Measurements from ENCODE around the gene HMCN1. TPM values are rescaled to one million over a fixed set of nuclear protein-coding genes. Genes with fewer than 3 reads are reported as not detected.

Gene HMCN1
- polyA plus RNA-seq, 1 donor = 4.2 TPM

DNA sequence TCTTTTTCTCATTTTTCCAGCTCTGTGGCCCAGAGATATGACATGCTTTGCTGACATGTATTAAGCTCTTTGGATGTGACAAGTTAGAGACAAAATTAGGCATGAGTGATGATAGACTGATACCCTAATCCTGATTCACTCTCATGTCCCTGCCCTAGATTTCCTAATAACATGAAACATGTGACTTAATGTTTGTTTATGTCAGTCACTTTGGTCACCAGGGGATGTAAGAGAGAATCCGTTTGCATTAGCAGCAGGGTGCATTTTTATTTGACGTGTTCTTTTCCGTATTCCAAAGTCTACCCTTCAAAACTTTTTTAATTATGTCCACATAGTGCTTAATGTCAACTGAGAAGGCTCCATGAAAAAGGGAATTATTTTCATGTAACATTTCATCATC, 192.4 kb downstream of the HMCN1 start:
- H3K27ac ChIP-seq (ENCODE audit: low read length) = no peak overlapping the region
- H3K4me1 ChIP-seq (ENCODE audit: control insufficient read depth, insufficient read depth, low read length) = no peaks in the 10 kb centered on the region
- no peak overlapping the region for H3K4me3 ChIP-seq (ENCODE audit: low read length)
- H3K9me3 ChIP-seq (ENCODE audit: control insufficient read depth, low read depth, low read length) = no peaks in the 10 kb centered on the region
- DNase-seq = no peak
- H3K27me3 ChIP-seq (ENCODE audit: control insufficient read depth, insufficient read depth, low read length) = peaks cover 2% of the 10 kb centered on the region
- 100% methylated on average over 1 of the region's 3 CpGs for WGBS (ENCODE audit: insufficient coverage, low lambda C conversion rate)
- H3K36me3 ChIP-seq (ENCODE audit: control insufficient read depth, insufficient read depth, low read length) = no peaks in the 10 kb centered on the region

DNA sequence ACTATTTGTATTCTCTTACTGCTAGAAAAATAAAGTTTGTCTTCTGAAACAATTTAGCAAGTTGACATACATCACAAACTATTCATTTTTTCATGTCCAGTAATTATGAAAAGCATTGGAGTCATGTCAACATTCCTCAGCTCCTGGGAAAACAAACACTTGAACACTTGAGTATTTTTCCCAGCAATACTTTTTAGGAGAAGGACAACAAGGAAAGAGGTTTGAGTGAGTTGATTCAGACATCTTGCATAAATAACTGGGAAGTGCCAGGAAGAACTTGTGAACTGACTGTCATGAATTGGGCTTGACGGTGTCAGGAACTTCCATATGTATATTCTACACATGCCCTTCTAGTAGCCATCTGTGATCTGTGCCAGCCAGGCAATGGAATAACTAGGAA, 195.6 kb downstream of the HMCN1 start:
- no peak for DNase-seq
- no peak overlapping the region for H3K27ac ChIP-seq (ENCODE audit: low read length)
- H3K27me3 ChIP-seq (ENCODE audit: control insufficient read depth, insufficient read depth, low read length) = peaks cover 4% of the 10 kb centered on the region
- no CpG with 5 or more reads among the region's 1 CpG for whole genome bisulfite sequencing (ENCODE audit: insufficient coverage, low lambda C conversion rate)
- H3K4me1 ChIP-seq (ENCODE audit: control insufficient read depth, insufficient read depth, low read length) = no peaks in the 10 kb centered on the region
- H3K9me3 ChIP-seq (ENCODE audit: control insufficient read depth, low read depth, low read length) = no peaks in the 10 kb centered on the region
- no peaks in the 10 kb centered on the region for H3K36me3 ChIP-seq (ENCODE audit: control insufficient read depth, insufficient read depth, low read length)
- no peak overlapping the region for H3K4me3 ChIP-seq (ENCODE audit: low read length)

DNA sequence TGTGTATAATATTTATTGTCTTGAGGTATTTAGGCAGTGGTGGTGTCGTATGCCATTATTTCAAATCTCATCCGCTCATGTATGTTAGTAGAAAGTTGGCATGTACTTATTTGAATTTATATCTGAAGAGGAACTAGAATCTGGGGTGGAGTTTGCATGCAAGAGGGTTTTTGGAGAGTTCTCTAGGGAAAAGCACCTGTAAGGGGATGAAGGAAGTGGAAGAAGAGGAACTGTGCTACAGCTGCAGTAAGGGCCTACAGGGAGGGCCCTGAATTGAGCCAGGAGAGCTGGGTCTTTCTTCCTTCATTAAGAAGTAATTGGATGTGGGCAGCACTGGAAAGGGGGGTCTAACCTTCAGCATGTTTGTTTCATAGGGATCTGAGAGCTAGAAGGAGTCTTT, 197.2 kb downstream of the HMCN1 start:
- WGBS (ENCODE audit: insufficient coverage, low lambda C conversion rate) = no CpG with 5 or more reads among the region's 2 CpGs

DNA sequence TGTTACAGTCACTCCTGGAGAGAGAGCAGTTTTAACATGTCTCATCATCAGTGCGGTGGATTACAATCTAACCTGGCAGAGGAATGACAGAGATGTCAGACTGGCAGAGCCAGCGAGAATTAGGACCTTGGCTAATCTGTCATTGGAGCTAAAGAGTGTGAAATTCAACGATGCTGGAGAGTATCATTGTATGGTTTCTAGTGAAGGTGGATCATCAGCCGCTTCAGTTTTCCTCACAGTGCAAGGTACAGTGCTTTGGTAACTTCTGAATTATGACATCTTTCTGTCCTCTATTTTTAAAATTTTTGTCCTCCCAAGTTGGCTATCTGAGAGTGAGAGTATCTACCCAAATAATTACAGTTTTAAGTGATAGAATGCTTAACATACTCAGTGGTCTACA, 199.4 kb downstream of the HMCN1 start:
- Histone ChIP-seq H3K27ac (ENCODE audit: low read length) (no peak overlapping the region), H3K4me1 (ENCODE audit: control insufficient read depth, insufficient read depth, low read length) (no peaks in the 10 kb centered on the region), H3K27me3 (ENCODE audit: control insufficient read depth, insufficient read depth, low read length) (peaks cover 2% of the 10 kb centered on the region), H3K36me3 (ENCODE audit: control insufficient read depth, insufficient read depth, low read length) (no peaks in the 10 kb centered on the region), H3K4me3 (ENCODE audit: low read length) (no peak overlapping the region), H3K9me3 (ENCODE audit: control insufficient read depth, low read depth, low read length) (no peaks in the 10 kb centered on the region)
- WGBS (ENCODE audit: insufficient coverage, low lambda C conversion rate) = 100% methylated on average over 1 of the region's 4 CpGs
- DNase-seq = no peak

More for the DNA sequence above, 197.2 kb downstream of the HMCN1 start:
- Histone ChIP-seq H3K9me3 (ENCODE audit: control insufficient read depth, low read depth, low read length) (no peaks in the 10 kb centered on the region), H3K4me3 (ENCODE audit: low read length) (no peak overlapping the region), H3K36me3 (ENCODE audit: control insufficient read depth, insufficient read depth, low read length) (no peaks in the 10 kb centered on the region), H3K27me3 (ENCODE audit: control insufficient read depth, insufficient read depth, low read length) (peaks cover 2% of the 10 kb centered on the region), H3K27ac (ENCODE audit: low read length) (no peak overlapping the region), H3K4me1 (ENCODE audit: control insufficient read depth, insufficient read depth, low read length) (no peaks in the 10 kb centered on the region)
- no peak for DNase-seq

- no peak for DNase-seq
- H3K27ac ChIP-seq (ENCODE audit: low read length) = no peak overlapping the region
- H3K9me3 ChIP-seq (ENCODE audit: control insufficient read depth, low read depth, low read length) = no peaks in the 10 kb centered on the region
- H3K4me1 ChIP-seq (ENCODE audit: control insufficient read depth, insufficient read depth, low read length) = no peaks in the 10 kb centered on the region
- peaks cover 2% of the 10 kb centered on the region for H3K27me3 ChIP-seq (ENCODE audit: control insufficient read depth, insufficient read depth, low read length)
- H3K4me3 ChIP-seq (ENCODE audit: low read length) = no peak overlapping the region
- 86% methylated on average over 1 of the region's 5 CpGs for WGBS (ENCODE audit: insufficient coverage, low lambda C conversion rate)
- no peaks in the 10 kb centered on the region for H3K36me3 ChIP-seq (ENCODE audit: control insufficient read depth, insufficient read depth, low read length)
Measured at GRCh38 chr1:185934476-185935189, 200.4 kb downstream of the HMCN1 start.

- Histone ChIP-seq H3K36me3 (ENCODE audit: control insufficient read depth, insufficient read depth, low read length) (no peaks in the 10 kb centered on the region), H3K4me3 (ENCODE audit: low read length) (no peak overlapping the region), H3K4me1 (ENCODE audit: control insufficient read depth, insufficient read depth, low read length) (no peaks in the 10 kb centered on the region), H3K9me3 (ENCODE audit: control insufficient read depth, low read depth, low read length) (no peaks in the 10 kb centered on the region), H3K27ac (ENCODE audit: low read length) (no peak overlapping the region), H3K27me3 (ENCODE audit: control insufficient read depth, insufficient read depth, low read length) (peaks cover 2% of the 10 kb centered on the region)
- no peak for DNase-seq
Measured at GRCh38 chr1:185935360-185935759, 201.2 kb downstream of the HMCN1 start.

DNA sequence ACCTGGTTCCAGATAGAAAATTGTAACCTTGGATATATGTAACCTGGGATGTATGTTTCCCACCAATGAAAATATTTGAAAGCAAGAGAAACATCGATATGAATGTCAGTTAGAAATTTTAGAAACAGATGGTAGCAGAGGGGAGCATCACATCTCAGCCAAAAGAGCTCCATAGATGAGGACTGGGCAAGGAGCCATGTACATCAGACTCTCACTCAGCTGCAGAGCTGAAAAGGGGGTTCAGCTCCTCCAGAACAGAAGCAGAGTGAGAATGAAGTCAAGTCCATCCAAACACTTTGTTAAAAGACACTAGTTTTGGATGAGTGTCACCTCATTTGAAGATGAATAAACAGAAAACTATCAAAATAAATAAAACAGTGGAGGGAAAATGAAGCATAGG, 202.4 kb downstream of the HMCN1 start:
- Histone ChIP-seq H3K27ac (ENCODE audit: low read length) (no peak overlapping the region), H3K4me1 (ENCODE audit: control insufficient read depth, insufficient read depth, low read length) (no peaks in the 10 kb centered on the region), H3K27me3 (ENCODE audit: control insufficient read depth, insufficient read depth, low read length) (peaks cover 2% of the 10 kb centered on the region), H3K4me3 (ENCODE audit: low read length) (no peak overlapping the region), H3K36me3 (ENCODE audit: control insufficient read depth, insufficient read depth, low read length) (no peaks in the 10 kb centered on the region), H3K9me3 (ENCODE audit: control insufficient read depth, low read depth, low read length) (no peaks in the 10 kb centered on the region)
- no peak for DNase-seq
- no CpG with 5 or more reads among the region's 1 CpG for WGBS (ENCODE audit: insufficient coverage, low lambda C conversion rate)

- no peak for DNase-seq
- WGBS (ENCODE audit: insufficient coverage, low lambda C conversion rate) = no CpG with 5 or more reads among the region's 2 CpGs
- Histone ChIP-seq H3K27me3 (ENCODE audit: control insufficient read depth, insufficient read depth, low read length) (peaks cover 2% of the 10 kb centered on the region), H3K36me3 (ENCODE audit: control insufficient read depth, insufficient read depth, low read length) (no peaks in the 10 kb centered on the region), H3K27ac (ENCODE audit: low read length) (no peak overlapping the region), H3K4me3 (ENCODE audit: low read length) (no peak overlapping the region), H3K9me3 (ENCODE audit: control insufficient read depth, low read depth, low read length) (no peaks in the 10 kb centered on the region), H3K4me1 (ENCODE audit: control insufficient read depth, insufficient read depth, low read length) (no peaks in the 10 kb centered on the region)
Measured at GRCh38 chr1:185938396-185938795, 204.2 kb downstream of the HMCN1 start.

GRCh38 chr1:185939142-185939541, 205.0 kb downstream of the HMCN1 start:
- no CpG with 5 or more reads among the region's 3 CpGs for WGBS (ENCODE audit: insufficient coverage, low lambda C conversion rate)
- Histone ChIP-seq H3K36me3 (ENCODE audit: control insufficient read depth, insufficient read depth, low read length) (no peaks in the 10 kb centered on the region), H3K27ac (ENCODE audit: low read length) (no peak overlapping the region), H3K4me3 (ENCODE audit: low read length) (no peak overlapping the region), H3K27me3 (ENCODE audit: control insufficient read depth, insufficient read depth, low read length) (no peaks in the 10 kb centered on the region), H3K9me3 (ENCODE audit: control insufficient read depth, low read depth, low read length) (no peaks in the 10 kb centered on the region), H3K4me1 (ENCODE audit: control insufficient read depth, insufficient read depth, low read length) (no peaks in the 10 kb centered on the region)
- DNase-seq = no peak

GRCh38 chr1:185942961-185943360, 208.8 kb downstream of the HMCN1 start:
- DNase-seq = no peak
- Histone ChIP-seq H3K27ac (ENCODE audit: low read length) (no peak overlapping the region), H3K4me3 (ENCODE audit: low read length) (no peak overlapping the region), H3K27me3 (ENCODE audit: control insufficient read depth, insufficient read depth, low read length) (no peaks in the 10 kb centered on the region), H3K36me3 (ENCODE audit: control insufficient read depth, insufficient read depth, low read length) (no peaks in the 10 kb centered on the region), H3K9me3 (ENCODE audit: control insufficient read depth, low read depth, low read length) (no peaks in the 10 kb centered on the region), H3K4me1 (ENCODE audit: control insufficient read depth, insufficient read depth, low read length) (no peaks in the 10 kb centered on the region)
- WGBS (ENCODE audit: insufficient coverage, low lambda C conversion rate) = no CpG with 5 or more reads among the region's 4 CpGs

DNA sequence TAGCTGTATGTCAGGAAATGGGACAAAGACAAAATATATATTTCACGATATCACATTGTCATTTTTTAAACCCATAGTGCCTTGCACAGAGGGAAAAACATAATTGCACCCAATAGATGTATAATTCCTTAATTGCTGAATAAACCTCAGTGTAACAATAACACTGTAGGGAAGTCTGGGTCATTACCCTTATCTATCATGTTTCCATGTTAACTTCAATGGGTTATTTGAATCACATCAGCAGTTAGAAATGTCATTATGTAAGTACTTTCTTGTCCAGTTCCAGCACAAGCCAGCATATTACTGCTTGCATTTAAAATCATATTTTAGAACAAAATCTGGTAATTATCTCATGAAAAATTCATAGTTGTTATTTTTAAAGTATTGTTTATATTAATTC, 222.7 kb downstream of the HMCN1 start:
- Histone ChIP-seq H3K27ac (ENCODE audit: low read length) (no peak overlapping the region), H3K4me1 (ENCODE audit: control insufficient read depth, insufficient read depth, low read length) (no peaks in the 10 kb centered on the region), H3K27me3 (ENCODE audit: control insufficient read depth, insufficient read depth, low read length) (no peaks in the 10 kb centered on the region), H3K4me3 (ENCODE audit: low read length) (no peak overlapping the region), H3K36me3 (ENCODE audit: control insufficient read depth, insufficient read depth, low read length) (no peaks in the 10 kb centered on the region), H3K9me3 (ENCODE audit: control insufficient read depth, low read depth, low read length) (no peaks in the 10 kb centered on the region)
- no peak for DNase-seq
- no CpG with 5 or more reads among the region's 1 CpG for WGBS (ENCODE audit: insufficient coverage, low lambda C conversion rate)
